Measurements from ENCODE around the gene GALNT2.

- TF ChIP-seq CTCF (IDR thresholded peaks at IDR 0.05 in 8 of 11, conservative IDR thresholded peaks at IDR 0.05 in 3 of 11) (no peak), POLR2A (IDR thresholded peaks at IDR 0.05) (no peak)
Observed at GRCh38 chr1:230243583-230244353, 176.7 kb downstream of the GALNT2 start.

All from spleen (tissue), 7 donors.